ENCODE measurements around the gene ZNF667.

GRCh38 chr19:56423276-56423984 lies 53.7 kb downstream of the ZNF667 start:
- TF ChIP-seq CTCF (IDR thresholded peaks at IDR 0.05) (no peak), POLR2A (IDR thresholded peaks at IDR 0.05) (no peak)
